Activated CD4-positive, alpha-beta T cell treated with anti-CD3 and anti-CD28 coated beads, Interleukin-2, amount 50 U/mL, for 24 hours (primary cell): ENCODE data around the gene HAO2.
"Not testable (repeated sequence)": the region's sequence is repeated elsewhere in the genome, so short reads cannot be mapped to it uniquely, and the experiment has no call there.

ENCODE experiments used
- DNase-seq, 2 donors: peaks; one replicate each; pipeline ENCODE4 v3.0.0-alpha.2; 2020; ENCODE audit warnings: low read depth in 1 of 2, low spot score in 1 of 2

The HAO2 gene

DNA sequence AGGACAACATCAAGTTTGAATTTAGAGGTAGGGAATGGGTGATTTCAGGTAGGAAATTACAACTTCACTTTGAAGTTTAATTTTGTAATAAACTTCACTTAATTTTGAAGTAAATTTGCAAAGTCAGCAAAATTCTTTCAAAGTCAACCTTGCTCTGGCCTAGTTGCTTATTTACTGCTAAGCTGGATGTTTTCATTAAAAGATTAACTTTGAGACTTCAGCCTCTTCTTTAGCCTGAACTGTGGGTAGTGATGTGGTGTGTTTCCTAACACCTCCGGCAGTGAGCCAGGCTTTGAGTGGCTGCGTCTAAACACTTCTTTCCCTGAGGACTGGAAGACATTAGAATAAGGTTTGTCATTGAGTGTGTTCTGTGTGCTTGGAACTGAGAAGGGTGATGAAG, at the start of gene HAO2:
TSS of gene HAO2 (plus strand) at position 232 of the 400 bp plus-strand sequence. CDS start 12,301 bp downstream, outside the sequence.
- DNase-seq = no peak

DNA sequence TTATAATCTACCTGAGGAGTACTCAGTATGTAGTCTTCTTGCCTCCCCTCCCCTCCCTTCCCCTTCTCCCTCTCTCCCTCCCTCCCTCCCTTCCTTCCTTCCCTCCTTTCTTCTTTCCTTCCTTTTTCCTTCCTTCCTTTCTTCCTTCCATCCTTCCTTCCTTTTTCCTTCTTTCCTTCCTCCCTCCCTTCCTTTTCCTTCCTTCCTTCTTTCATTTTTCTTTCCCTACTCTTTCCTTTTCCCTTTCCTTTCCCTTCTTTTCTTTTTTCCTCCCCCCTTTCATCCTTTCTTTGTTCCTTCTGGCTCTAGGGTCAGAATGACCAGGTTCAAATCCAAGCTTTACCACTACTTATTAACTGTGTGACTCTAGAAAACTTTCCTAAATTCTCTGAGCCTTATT, 48.5 kb upstream of the HAO2 start:
- DNase-seq = no peak

DNA sequence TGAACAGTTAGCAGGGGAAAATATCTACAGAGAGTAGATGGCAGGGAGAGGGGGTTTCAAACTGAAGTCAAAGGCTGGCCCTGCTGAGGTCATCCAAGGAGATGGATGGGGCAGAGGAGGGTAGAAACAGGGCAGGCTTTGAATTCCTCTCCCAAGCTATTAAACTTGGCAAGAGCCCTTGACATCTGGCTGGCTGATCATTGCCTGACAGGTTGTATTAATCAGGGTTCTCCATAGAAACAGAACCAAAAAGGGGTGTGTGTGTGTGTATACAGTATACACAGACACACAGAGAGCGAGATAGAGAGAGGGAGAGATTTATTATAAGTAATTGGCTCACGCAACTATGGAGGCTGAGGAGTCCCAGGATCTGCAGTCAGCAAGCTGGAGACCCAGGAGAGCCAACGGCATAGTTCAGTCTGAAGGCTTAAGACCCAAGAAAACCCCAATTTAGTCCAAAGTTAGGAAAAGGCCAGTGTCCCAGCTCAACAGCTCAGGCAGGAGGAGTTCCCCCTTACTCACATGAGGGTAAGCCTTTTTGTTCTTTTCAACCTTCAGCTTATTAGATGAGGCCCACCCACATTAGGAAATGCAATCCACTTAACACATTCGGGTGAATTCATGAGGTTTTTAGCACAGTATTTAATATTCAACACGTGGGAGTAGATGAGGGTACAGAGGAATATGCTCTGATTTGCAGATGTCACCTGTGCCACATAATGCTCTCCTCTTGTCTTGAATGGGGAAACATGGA, 46.7 kb upstream of the HAO2 start:
- DNase-seq = no peak

DNA sequence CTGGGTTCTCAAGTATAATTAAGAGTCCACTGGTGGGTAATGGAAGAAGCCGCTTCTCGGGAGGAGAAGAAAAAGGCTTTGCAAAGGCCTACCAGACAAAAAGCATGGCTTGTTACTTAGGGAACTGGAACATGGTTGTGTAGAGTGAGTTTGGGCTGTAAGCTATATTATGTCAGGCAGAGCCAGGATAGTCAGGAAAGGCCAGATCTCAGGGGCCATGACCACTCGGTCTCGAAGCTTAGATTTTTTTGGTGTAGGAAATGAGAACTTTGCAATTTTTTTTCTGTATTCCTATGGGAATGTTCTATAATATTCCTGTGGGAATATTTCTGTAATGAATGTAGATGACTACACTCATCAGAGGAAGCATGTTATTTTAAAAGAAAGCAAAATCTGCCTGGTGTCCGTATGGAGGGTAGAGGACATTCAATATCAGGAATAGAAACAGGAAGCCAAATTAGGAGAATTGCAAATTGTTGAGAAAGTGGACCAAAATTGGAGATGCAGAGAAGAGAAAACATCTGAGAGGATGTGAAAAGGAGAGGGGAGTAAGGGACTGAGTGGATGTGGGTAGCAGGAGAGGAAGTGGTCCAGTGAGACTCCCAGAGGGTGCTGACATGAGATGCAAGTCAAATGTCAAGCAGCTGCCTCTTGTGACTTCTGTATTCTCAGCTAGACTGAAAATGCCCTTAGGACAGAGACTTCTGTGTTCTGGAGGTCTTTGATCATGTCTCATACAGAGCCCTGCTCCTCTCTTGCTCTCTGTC, 45.2 kb upstream of the HAO2 start:
- DNase-seq = no peak

DNA sequence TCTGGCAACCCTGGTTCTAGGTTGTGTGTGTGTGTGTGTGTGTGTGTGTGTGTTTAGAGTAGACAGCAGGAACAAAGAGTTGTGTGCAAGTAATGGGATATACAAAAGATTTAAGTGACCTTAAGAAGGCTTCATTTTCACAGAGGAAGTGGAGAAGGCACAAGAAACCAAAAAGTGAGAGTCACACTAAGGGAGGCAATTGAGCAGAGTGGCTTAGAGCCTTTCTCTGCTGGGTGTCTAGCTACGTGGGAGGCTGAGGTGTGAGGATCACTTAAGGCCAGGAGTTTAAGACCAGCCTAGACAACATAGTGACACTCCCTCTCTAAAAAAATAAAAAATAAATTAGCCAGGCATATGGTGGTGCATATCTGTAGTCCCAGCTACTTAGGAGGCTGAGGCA, 44.4 kb upstream of the HAO2 start:
- no peak for DNase-seq

DNA sequence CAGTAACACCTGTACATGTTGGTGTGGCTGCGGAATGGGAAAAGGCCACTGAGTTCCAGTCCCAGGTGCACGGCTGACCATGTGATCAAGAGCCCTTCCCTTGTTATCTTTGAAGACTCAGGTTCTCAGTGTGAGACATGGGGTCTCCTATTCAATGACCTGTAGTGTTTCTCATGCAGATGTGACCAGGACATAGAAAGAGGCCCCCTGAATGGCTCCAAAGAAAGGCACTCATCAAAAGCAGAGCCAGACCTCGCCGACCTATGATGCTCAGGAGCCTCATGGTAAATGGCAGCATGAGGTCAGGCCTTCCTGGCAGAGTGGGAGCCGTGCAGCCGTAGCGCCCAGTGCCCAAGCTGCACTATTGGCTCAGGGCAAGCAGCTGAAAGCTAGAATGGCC, 42.3 kb upstream of the HAO2 start:
- no peak for DNase-seq

DNA sequence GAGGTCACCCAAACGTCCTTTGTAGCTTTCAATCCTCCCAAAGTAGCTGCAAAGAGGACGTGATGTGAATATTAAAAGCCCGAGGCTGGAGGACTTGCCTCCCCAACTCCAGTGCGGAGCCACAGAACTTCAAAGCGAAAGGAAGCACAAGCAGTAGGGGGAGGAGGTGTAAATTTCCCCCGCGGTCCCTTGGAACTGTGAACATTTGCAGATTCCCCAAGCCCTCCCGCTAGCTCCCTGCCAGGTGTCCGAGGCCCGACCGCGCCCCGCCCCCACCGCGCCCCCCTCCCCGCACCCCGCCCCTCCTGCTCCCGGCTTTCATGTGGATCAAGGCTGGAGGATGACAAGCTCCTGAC, 41.5 kb upstream of the HAO2 start:
- no peak for DNase-seq

DNA sequence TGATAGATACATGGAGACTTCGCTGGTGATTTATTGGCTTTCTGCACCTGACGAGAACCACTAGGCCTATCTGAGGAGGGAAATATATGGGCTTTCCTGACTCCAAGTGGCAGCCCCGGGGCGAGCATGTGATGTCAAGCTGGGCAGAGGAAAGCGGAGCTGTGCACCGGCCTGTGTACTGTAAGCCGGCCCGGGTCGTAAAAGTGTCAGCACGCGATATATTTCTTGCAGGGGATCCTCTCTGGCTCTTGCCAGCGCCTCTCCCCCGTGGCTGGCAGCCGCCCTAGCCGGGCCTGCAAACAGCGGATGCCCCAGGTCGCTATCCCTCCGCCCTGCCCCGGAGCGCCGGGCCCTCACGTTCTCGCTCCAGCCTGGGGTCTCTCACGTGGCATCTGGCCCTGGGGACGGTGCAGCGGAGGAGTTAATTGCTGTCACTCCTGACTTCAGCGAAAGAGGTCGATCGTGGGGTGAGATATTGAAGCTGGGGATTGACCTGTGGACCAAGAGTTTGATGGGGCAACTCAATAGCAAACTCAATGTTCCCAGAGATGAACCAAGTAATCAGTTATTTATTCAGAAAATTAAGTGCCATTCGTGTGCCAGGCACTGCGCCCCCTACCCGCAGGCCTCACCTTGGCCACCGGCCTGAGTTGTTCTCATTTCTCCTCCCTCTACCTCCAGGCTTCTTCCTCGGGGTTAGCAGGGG, 41.0 kb upstream of the HAO2 start:
- no peak for DNase-seq

DNA sequence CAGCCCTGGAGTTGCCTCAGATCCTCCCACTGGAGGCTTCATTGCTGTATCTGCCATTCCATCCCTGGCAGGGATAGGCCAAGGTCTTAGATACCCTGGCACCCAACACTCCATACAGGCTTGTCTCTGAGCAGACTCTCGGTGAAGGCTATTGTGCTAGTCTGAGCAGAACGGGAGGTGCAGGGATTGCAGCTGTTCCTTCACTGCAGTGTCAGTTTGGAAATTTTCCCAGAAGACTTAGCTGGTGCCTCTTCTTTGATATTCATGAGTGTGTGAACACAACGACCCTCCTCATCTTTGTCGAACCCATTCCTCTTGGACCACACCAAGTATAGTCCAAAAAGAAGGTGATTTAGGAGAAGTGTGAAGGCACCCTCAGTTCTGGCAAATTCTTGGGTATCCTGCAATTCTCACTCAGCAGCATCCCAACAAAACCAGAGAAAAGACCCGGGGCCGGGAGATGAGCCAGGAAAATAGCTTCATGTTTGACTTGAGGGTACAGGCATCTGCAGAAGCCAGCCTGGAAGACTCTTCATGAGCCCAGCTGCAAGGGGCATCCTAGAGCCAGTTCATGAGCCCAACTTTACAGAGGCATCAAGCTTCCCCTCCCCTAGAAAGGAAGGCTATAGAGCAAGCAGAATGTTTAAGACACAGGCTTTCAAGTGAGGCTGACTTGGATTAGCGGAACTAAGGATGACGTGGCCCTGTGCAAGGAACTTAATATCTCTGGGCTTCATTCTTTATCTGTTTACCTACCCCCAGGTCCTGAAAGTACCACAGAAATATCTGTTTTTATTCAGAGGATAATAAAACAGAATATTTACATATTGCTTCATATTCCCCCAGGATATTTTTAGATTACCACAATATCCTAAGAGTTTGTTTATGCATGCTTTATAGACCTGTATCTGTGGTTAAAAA, 38.8 kb upstream of the HAO2 start:
- DNase-seq = no peak

DNA sequence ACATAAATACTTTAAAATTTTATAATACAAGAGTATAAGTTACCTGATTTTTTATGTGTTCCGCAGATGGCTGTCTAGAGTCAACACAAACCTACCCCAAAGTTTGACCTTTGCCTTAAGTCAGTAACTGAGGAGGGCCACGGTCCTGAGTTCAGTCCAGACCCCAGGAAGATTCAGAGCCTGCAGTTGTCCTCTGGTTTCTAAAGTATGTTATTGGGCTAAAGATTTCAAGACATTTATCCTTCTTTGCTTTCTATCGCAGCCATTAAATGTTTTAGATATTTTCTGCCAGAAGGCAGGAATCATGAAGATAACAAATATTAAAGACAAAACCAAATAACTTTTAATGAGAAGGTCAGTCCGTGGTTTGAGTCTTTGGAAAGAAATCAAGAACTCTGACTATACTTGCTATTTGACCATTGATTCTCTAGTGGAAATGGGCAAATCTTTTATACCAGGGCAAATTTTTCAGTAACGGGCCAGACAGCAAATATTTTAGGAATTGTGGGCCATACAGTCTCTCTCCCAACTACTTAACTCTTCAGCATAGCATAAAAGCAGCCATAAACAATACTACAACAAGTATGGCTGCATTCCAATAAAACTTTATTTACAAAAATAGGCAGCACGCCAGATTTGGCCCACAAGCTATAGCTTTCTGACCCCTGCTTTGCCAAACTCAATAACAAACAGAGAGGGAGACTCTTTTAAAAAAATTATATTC, 38.0 kb upstream of the HAO2 start:
- DNase-seq = no peak

DNA sequence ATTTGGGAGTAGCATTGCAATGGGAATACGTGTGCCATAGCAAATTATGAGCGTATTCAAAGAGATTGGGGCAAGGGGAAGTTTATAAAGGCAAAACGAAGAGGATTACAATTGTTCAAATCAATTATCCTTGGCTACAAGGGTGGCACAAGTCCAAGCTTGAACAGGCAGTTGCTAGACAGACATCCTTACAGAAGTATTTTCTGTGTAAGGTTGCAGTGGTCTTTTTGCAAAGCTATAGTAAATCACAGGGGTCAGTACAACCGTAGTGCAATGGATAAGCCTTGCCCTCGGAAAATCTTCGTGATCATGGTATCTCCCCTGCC, 37.4 kb upstream of the HAO2 start:
- no peak for DNase-seq

DNA sequence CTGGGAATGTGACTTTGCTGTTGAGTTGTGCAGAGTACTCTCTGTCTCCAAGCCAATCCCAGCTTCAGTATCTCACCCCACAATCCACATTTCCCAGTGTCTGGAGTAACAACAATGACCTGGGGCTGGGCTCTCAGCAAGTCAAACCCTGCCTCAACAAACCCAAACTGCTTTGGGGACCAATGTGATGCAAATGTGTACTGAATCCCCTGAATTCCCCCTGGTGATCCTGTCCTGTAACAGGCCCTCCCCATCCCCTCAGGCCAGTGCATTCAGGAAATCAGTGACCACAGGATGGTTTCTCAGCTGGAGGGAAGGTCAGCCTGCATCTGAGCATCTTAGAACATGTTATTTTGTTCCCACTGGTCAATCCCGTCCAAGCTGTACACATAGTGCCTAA, 36.7 kb upstream of the HAO2 start:
- DNase-seq = no peak

DNA sequence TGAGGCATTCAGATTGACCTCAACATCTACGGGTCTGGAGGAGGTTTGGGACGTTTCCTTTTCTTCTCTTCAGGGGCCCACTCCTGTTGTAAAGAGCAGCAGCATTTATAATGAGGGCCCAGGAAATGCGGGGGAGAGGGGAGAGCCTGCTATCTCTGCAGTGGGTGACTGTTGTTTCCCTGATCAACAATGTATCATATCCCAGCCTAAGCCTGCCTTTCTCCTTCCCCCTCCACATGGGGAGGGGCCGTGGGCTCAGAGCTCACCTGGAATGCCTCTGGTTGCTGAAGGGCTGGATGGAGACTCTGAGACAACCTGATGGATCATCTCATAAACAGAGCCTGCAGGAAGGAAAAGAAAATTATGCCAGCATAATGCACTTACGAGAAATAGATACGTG, 36.0 kb upstream of the HAO2 start:
- DNase-seq = no peak

DNA sequence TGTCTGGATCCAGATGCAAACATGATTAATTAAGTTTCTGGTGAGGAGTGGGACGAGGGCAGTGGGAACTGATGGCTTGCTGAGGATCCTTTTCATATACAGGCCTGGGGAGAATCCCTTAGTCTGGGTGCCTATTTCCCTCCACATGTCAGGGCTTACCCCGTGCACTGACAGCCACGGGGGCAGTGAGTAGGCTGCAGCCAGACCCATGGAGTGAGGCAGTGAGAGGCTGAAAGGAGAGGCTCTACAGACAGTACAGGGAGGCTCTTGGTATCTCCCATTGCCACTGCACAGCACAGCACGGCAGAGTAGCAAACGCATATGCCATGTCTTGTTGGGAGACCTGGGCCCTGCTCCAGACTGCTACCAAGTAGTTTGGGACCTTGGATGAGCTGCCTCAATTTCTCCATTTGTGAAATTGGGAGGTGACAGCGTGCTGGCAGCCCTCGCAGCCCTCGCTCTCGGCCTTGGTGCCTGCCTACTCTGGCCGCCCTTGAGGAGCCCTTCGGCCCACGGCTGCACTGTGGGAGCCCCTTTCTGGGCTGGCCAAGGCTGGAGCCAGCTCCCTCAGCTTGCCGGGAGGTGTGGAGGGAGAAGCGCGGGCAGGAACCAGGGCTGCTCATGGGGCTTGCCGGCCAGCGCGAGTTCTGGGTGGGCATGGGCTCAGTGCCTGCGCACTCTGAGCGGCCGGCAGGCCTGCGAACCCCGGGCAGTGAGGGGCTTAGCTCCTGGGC, 35.3 kb upstream of the HAO2 start:
- DNase-seq = no peak

DNA sequence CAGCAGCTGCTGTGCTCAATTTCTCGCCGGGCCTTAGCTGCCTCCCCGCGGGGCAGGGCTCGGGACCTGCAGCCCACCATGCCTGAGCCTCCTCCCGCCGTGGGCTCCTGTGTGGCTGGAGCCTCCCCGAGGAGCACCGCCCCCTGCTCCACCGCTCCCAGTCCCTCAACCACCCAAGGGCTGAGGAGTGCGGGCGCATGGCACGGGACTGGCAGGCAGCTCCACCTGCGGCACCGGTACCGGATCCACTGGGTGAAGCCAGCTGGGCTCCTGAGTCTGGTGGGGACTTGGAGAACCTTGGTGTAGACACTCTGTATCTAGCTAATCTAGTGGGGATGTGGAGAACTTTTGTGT, 34.7 kb upstream of the HAO2 start:
- not testable (repeated sequence) for DNase-seq

DNA sequence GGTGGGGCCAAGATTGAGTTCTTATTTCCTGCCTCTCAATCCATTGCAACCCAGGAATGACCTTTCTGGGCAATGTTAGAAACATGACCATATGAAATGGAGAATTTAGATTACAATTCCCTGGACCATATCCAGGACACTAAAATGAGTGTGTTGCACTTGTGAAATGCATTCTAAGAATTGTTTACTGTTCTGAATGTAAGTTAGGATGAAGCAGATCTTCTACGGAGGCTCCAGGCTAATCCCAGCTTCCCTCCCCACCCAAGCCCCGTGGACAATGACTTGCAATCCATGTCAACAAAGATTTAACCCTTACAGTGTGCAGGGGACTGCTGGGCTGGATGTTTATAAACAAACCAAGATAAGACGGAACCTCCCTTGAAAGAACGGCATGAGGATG, 31.7 kb upstream of the HAO2 start:
- no peak for DNase-seq

DNA sequence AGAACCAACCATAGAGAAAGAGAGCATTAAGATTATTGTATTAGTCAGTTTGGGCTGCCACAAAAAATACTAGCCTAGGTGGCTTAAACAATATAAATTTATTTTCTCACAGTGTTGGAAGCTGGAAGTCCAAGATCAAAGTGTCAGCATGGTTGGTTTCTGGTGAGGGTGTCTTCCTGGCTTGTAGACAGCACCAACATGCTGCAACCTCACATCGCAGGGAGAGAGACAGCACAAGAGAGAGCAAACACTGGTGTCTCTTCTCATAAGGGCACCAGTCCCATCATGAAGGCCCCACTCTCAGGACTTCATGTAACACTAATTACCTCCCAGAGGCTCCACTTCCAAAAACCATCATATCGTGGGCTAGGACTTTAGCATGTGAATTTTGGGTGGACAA, 30.6 kb upstream of the HAO2 start:
- no peak for DNase-seq

DNA sequence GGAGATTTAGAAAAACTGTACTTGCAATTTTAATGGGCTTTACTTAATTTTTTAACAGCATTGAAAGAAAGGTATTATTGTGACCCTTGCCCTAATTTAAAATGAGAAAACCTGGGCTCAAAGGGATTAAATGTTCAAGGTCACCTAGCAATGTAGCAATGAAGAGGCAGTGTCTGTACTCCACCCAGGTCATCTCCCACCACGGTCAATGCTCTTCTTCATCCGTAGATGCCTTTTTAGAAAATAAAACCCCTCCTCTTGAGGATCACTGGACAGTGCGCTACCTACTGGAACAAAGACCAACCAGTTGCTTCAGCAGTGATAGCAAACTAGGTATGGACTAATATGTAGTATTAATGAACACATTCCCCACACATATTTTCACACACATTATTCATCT, 29.8 kb upstream of the HAO2 start:
- DNase-seq = no peak

DNA sequence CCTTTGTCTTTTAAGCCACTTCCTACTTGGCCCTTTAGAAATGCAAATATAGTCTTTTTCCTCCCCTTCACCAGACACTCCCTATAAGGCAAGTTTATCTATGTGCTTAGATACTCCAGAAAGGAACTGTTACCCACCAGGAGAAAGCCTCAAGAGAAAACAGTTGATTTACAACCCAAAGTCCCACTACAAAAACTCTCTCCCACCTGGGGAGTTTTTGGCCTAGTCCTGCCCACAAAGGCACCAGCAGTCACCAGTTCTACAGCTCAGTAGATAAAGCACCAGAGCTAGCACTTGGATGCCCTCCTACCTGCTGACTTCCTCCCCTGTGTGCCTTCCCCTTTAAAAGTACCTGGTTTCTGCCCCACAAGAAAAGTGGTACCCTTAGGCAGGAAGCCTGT, 27.7 kb upstream of the HAO2 start:
- no peak for DNase-seq

DNA sequence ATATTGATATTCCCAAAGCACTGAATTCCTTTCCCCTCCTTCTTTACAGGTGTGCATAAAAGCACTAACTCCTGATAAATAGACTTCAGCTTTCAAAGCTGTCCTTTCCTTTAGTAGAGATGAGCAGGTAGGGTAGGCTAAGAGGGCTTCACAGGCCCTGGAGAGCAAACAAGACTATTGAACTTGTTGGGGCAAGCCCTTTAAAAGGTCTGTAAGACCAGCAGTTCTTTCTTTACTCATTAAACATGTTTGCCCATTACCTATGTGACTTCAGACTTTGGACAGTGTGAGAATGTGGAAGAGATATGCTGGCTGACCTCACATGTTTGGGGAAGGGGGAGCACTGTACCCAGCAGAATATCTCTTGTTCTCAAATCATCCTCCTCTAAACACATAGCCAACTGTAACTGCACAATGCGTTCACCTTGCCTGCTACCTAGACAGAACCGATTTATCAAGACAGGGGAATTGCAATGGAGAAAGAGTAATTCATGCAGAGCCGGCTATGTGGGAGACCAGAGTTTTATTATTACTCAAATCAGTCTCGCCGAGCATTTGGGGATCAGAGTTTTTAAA, 27.1 kb upstream of the HAO2 start:
- DNase-seq = no peak
